Measurements from ENCODE around the gene KRT25.

- TF ChIP-seq CTCF (IDR thresholded peaks at IDR 0.05) (no peak), POLR2A (IDR thresholded peaks at IDR 0.05) (no peak)
Observed at GRCh38 chr17:40777971-40778370, 22.8 kb upstream of the KRT25 start.
